Islet of Langerhans (tissue), 1 donor: ENCODE measurements around the gene TIMELESS.
"Not testable (repeated sequence)": the region's sequence is repeated elsewhere in the genome, so short reads cannot be mapped to it uniquely, and the experiment has no call there.

Experiments
- FAIRE-seq: peaks from one replicate; lab custom pipeline; 2011; peaks lifted over from hg19 to GRCh38; lab: Jason Lieb, UNC

TIMELESS gene

GRCh38 chr12:56408799-56409417 is 40.3 kb downstream of the TIMELESS start:
- no peak for FAIRE-seq

- not testable (repeated sequence) for FAIRE-seq
Measured at GRCh38 chr12:56404227-56404626, 45.0 kb downstream of the TIMELESS start.

GRCh38 chr12:56401612-56402011 is 47.6 kb downstream of the TIMELESS start:
- not testable (repeated sequence) for FAIRE-seq

GRCh38 chr12:56401125-56401524 is 48.1 kb downstream of the TIMELESS start:
- not testable (repeated sequence) for FAIRE-seq

- FAIRE-seq: not testable (repeated sequence)
Measured at GRCh38 chr12:56399466-56399865, 49.8 kb downstream of the TIMELESS start.

GRCh38 chr12:56398324-56398723 is 50.9 kb downstream of the TIMELESS start:
- no peak for FAIRE-seq

- no peak for FAIRE-seq
Measured at GRCh38 chr12:56392331-56392730, 56.9 kb downstream of the TIMELESS start.

- no peak for FAIRE-seq
Measured at GRCh38 chr12:56391721-56392120, 57.5 kb downstream of the TIMELESS start.

GRCh38 chr12:56389412-56389811 is 59.8 kb downstream of the TIMELESS start:
- no peak for FAIRE-seq

- no peak for FAIRE-seq
Measured at GRCh38 chr12:56387152-56387736, 62.0 kb downstream of the TIMELESS start.

- FAIRE-seq: no peak
Measured at GRCh38 chr12:56385873-56386272, 63.4 kb downstream of the TIMELESS start.

- no peak for FAIRE-seq
Measured at GRCh38 chr12:56382611-56383010, 66.6 kb downstream of the TIMELESS start.

GRCh38 chr12:56377989-56378316 is 71.3 kb downstream of the TIMELESS start:
- no peak for FAIRE-seq

- FAIRE-seq: no peak
Measured at GRCh38 chr12:56377310-56377988, 71.8 kb downstream of the TIMELESS start.

GRCh38 chr12:56375598-56376434 is 73.4 kb downstream of the TIMELESS start:
- FAIRE-seq: no peak

GRCh38 chr12:56374726-56375597 is 74.3 kb downstream of the TIMELESS start:
- FAIRE-seq: no peak

- no peak for FAIRE-seq
Measured at GRCh38 chr12:56373515-56373914, 75.7 kb downstream of the TIMELESS start.

GRCh38 chr12:56366948-56367347 is 82.3 kb downstream of the TIMELESS start:
- no peak for FAIRE-seq
